Mesodermal cell (in vitro differentiated cells): ENCODE measurements around the gene DPH7.

Experiments
- H3K27ac ChIP-seq: 2 replicates; pipeline ENCODE4 v1.7.0; 2013; ENCODE audit warnings: mild to moderate bottlenecking, low read depth, low read length, moderate library complexity; ENCODE audit not compliant: severe bottlenecking
- H3K36me3 ChIP-seq: 2 replicates; pipeline ENCODE4 v1.7.1; 2013; ENCODE audit warnings: mild to moderate bottlenecking, low read length, moderate library complexity; ENCODE audit not compliant: control insufficient read depth, insufficient read depth
- H3K4me1 ChIP-seq: one replicate; pipeline ENCODE4 v1.7.1; 2013; ENCODE audit warnings: mild to moderate bottlenecking, low read length; ENCODE audit not compliant: insufficient read depth, control insufficient read depth, poor library complexity, severe bottlenecking
- H3K4me3 ChIP-seq: 2 replicates; pipeline ENCODE4 v1.7.0; 2013; ENCODE audit warnings: low read length, control low read depth, mild to moderate bottlenecking; ENCODE audit not compliant: insufficient read depth, poor library complexity, severe bottlenecking; ENCODE audit errors: extremely low read depth
- H3K9me3 ChIP-seq: 2 replicates; pipeline ENCODE4 v1.7.1; 2013; ENCODE audit warnings: mild to moderate bottlenecking, low read length, moderate library complexity; ENCODE audit not compliant: control insufficient read depth
- WGBS, 2 experiments: methylation state at CpG; one replicate each; pipeline ENCODE4 v1.1.5; 2013; ENCODE audit warnings: missing lambda C conversion rate in 2 of 2; ENCODE audit not compliant: insufficient coverage in 2 of 2; 5-methylcytosine and 5-hydroxymethylcytosine counted together

The DPH7 gene

GRCh38 chr9:137589441-137590122, 10.9 kb upstream of the DPH7 start:
- 7 to 11% methylated on average over 32 to 46 of the region's 58 CpGs for WGBS, 2 experiments
- H3K9me3 ChIP-seq, result no peaks in the 10 kb centered on the region
- peaks cover 3% of the 10 kb centered on the region for H3K4me1 ChIP-seq
- H3K27ac ChIP-seq, result no peak overlapping the region
- H3K36me3 ChIP-seq, result peaks cover 42% of the 10 kb centered on the region
- peak overlapping the region; percentile 64 for H3K4me3 ChIP-seq

- WGBS, 2 experiments, result 95 to 100% methylated on average over 5 to 6 of the region's 6 CpGs
These were observed 10.2 kb upstream of the DPH7 start for GRCh38 chr9:137588891-137589290.

GRCh38 chr9:137588311-137588710, 9.6 kb upstream of the DPH7 start:
- 88% methylated on average over 8 to 12 of the region's 13 CpGs for WGBS, 2 experiments
- Histone ChIP-seq H3K4me1 (peaks cover 3% of the 10 kb centered on the region), H3K36me3 (peaks cover 55% of the 10 kb centered on the region), H3K9me3 (no peaks in the 10 kb centered on the region), H3K4me3 (no peak overlapping the region), H3K27ac (no peak overlapping the region)

More at GRCh38 chr9:137588891-137589290, 10.2 kb upstream of the DPH7 start:
- Histone ChIP-seq H3K9me3 (no peaks in the 10 kb centered on the region), H3K4me1 (peaks cover 3% of the 10 kb centered on the region), H3K27ac (no peak overlapping the region), H3K4me3 (peak overlapping the region; percentile 64), H3K36me3 (peaks cover 49% of the 10 kb centered on the region)

- H3K36me3 ChIP-seq, result peaks cover 67% of the 10 kb centered on the region
- 93 to 98% methylated on average over 13 to 14 of the region's 14 CpGs for WGBS, 2 experiments
- peaks cover 3% of the 10 kb centered on the region for H3K4me1 ChIP-seq
- no peak overlapping the region for H3K27ac ChIP-seq
- H3K4me3 ChIP-seq, result no peak overlapping the region
- no peaks in the 10 kb centered on the region for H3K9me3 ChIP-seq
These were observed 8.1 kb upstream of the DPH7 start for GRCh38 chr9:137586854-137587253.

- H3K36me3 ChIP-seq, result peaks cover 79% of the 10 kb centered on the region
- no peaks in the 10 kb centered on the region for H3K9me3 ChIP-seq
- no peaks in the 10 kb centered on the region for H3K4me1 ChIP-seq
- H3K4me3 ChIP-seq, result no peak overlapping the region
- WGBS, 2 experiments, result 90 to 98% methylated on average over 7 to 8 of the region's 8 CpGs
- H3K27ac ChIP-seq, result no peak overlapping the region
These were observed 5.2 kb upstream of the DPH7 start for GRCh38 chr9:137583957-137584356.

GRCh38 chr9:137583347-137583746, 4.6 kb upstream of the DPH7 start:
- H3K27ac ChIP-seq, result no peak overlapping the region
- 91 to 97% methylated on average over 10 to 14 of the region's 14 CpGs for WGBS, 2 experiments
- H3K36me3 ChIP-seq, result peaks cover 75% of the 10 kb centered on the region
- no peaks in the 10 kb centered on the region for H3K9me3 ChIP-seq
- H3K4me1 ChIP-seq, result no peaks in the 10 kb centered on the region
- H3K4me3 ChIP-seq, result no peak overlapping the region

GRCh38 chr9:137582286-137582860, 3.6 kb upstream of the DPH7 start:
- Histone ChIP-seq H3K4me3 (no peak overlapping the region), H3K36me3 (peaks cover 65% of the 10 kb centered on the region)
- 92 to 93% methylated on average over 17 to 20 of the region's 20 CpGs for WGBS, 2 experiments

GRCh38 chr9:137581361-137582285, 2.9 kb upstream of the DPH7 start:
- H3K36me3 ChIP-seq, result peaks cover 59% of the 10 kb centered on the region
- no peak overlapping the region for H3K27ac ChIP-seq
- H3K4me1 ChIP-seq, result peaks cover 8% of the 10 kb centered on the region
- WGBS, 2 experiments, result 95% methylated on average over 19 to 20 of the region's 22 CpGs
- no peak overlapping the region for H3K4me3 ChIP-seq
- H3K9me3 ChIP-seq, result no peaks in the 10 kb centered on the region

More at GRCh38 chr9:137582286-137582860, 3.6 kb upstream of the DPH7 start:
- H3K4me1 ChIP-seq, result peaks cover 5% of the 10 kb centered on the region
- no peak overlapping the region for H3K27ac ChIP-seq
- no peaks in the 10 kb centered on the region for H3K9me3 ChIP-seq

GRCh38 chr9:137580954-137581322, 2.2 kb upstream of the DPH7 start:
- Histone ChIP-seq H3K27ac (no peak overlapping the region), H3K9me3 (no peaks in the 10 kb centered on the region), H3K36me3 (peaks cover 59% of the 10 kb centered on the region), H3K4me3 (no peak overlapping the region), H3K4me1 (peaks cover 8% of the 10 kb centered on the region)
- 94 to 96% methylated on average over 3 to 4 of the region's 4 CpGs for WGBS, 2 experiments

GRCh38 chr9:137580209-137580953, 1.7 kb upstream of the DPH7 start:
- Histone ChIP-seq H3K4me1 (peaks cover 8% of the 10 kb centered on the region), H3K4me3 (no peak overlapping the region), H3K9me3 (no peaks in the 10 kb centered on the region), H3K27ac (no peak overlapping the region), H3K36me3 (peaks cover 59% of the 10 kb centered on the region)
- 90 to 94% methylated on average over 21 to 22 of the region's 23 CpGs for WGBS, 2 experiments
